ENCODE measurements around the gene ACAP2.
"Not testable (repeated sequence)": the region's sequence is repeated elsewhere in the genome, so short reads cannot be mapped to it uniquely, and the experiment has no call there.

Gene ACAP2

DNA sequence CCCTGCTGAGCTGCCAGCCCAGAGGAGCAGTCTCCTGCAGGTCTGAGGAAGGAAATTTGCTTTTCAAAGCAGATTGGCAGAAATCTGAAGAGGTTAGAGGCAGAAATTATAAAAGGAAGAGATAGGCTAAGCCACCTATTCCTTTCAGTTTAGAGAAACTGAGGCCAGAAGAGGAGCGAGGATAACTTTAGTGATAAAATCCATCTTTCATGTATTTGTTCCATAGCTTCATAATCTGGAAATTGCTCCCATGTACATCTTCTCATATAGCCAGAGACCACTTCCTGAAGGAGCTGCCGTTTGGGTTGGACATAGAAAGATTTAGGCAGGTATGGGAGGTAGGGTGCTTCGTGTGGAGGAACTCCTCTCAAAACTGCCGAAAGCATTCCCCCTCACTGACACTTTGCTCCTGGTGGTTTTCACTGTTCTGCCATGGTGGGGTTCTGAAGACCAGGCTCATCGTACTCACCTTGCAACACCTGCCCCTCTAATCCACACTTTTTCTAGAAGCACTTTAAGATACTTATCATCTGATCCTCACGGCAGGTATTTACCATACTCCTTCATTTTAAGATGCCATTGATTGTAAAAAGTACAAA lies 670 bp upstream of the ACAP2 start:
- DNase-seq: no peak

DNA sequence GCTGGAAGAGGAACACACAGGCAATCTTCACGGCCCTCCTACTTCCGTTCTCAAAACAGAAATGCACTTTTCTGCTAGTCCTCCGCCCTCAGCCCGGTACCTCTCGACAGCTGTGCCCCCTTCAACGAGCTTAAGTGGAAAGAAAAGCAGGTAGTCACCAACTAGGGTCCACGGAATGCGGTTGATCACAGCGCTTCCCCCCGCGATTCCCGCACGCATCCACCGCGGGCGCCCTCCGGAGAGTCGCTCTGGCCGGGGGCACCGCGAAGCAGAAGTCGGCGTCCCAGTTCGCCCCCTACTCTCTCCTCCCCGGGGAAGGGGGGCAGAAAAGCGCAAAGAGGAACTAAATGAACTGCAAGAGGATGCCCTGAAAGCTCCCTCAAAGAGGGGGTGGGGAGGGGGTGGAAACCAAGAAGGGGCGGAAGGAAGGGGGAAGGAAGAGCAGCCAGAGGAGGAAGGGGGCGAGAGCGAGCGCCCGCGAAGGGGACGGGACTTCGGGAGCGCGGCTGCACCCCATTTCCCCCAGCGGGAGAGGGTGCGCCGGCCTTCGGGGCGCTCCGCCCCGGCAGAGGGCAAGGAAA lies 738 bp downstream of the ACAP2 start:
- DNase-seq: peak; percentile 9

DNA sequence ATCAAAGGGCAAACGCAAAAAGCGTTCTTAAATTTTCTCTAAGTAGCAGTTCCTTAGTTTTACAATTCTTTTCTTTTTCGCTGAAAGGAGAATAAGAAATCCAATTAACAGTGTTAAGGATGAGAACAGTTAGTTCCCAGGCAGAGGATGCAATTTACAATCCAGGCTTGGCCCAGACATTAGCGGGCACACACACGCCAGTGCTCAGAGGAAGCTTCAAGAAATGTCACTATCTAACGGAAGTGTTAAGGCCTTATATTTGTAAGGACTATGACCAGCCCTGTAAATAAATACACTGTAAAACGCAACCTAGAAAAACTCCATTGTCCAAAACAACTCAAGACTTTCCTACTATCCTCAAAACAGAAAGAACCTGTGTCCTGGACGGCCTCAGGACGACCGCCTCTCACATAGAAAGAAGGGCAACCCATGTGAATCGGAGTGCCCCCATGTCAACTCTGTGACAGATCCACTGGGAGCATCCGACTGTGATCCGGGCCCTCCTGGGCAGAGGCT lies 1.3 kb downstream of the ACAP2 start:
- DNase-seq: no peak

DNA sequence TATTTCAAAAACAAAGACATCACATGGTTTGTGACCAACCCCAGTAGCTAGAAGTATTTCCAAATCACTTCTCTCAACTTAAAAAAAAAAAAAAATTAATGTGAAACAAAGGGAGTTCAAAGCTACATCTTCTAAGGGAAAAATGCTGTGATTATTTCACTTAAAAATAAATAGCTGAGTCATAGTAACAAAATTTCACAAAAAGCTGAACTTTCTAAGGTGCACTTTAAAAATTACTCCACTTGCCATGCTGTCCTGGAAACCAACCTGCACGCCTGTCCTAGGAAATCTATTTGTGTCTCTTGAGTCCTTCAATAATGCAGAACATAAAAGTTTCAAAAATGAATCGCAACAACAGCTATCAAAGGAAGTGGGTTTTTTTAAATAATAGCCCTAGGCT lies 1.8 kb downstream of the ACAP2 start:
- no peak for DNase-seq

DNA sequence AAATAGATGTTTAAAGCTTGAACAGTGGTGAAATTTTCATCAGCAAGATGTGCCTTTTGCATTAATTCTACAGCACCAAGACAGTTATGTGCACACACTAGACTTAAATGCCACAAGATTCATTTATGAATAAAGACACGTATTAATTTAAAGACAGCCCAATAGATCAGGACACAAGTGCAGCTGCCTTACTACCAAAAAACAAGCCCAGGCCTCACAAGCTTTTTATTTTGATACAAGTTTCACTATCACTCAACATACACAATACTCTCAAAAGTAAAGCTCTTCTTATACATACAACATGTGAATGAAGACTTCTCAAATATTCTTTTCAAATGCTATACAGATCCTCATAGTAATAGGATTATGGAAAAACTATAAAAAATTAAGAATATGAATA lies 2.4 kb downstream of the ACAP2 start:
- no peak for DNase-seq

DNA sequence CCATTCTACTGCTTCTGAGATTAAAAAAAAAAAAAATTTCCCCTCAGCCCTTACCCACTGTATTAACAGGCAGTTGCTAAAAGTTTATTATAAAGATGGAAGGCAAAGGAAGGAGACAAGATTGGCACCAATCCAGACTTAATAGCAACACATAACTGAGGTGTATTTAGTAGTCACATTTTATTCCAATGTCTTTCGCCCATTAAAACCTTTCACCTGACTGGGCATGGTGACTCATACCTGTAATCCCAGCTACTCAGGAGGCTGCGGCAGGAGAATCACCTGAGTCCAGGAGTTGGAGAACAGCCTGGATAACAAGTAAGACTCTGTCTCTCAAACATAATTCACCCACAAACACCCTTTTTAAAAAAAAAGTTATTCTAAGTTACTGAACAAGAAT lies 4.4 kb downstream of the ACAP2 start:
- DNase-seq: no peak

DNA sequence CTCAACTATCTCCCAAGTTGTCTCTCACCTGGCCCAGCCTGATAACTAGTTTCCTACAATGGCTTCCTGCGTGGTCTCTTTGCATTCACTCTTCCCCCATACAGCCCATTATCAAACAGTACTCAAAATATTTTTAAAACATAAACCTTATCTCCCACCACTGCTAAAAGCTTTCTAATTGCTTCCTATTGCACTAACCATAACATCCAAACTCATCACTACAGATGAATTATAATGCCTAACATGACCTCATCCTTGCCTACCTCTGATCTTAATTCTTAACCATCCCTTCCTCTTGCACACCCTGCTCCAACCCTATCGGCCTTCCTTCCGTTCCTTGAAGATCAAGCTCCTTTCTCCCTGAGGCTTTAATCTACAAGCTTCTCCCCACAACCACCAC lies 17.0 kb downstream of the ACAP2 start:
- no peak for DNase-seq

DNA sequence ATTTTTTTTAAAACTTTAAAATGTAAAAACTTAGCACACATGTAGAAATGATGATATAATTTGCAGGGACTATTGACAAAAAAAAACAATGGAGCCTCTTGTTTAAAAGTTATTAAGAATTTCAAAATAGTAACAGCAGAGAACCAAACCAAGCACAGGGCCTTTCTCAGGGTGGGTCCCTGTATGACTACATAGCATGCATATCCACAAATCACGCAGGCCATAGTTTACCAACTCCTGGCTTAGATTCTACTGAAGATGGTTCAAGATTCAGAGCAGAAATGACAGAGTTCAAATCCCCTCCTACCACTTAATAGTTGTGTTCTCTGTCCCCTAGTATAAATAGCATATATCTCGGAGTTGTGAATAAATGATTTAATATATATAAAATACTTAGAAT lies 19.0 kb downstream of the ACAP2 start:
- DNase-seq: no peak

DNA sequence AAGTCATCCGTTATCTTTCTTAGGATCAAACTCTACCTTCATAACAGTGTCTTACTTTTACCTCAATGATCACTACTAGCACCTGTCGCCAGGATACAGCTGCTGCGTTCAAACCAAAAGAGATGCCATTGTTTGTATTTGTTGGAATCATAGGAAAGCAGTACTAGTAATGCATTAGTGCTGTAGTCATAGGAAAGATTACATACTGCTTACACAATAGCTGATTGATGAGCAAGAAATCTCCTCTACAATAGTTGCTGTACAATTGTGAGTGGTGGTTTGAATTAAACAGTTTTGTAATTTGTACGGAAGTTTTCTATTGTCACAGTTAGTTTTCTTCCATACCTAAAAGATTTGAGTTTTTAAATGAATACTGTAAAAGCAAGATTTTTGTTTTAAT lies 21.4 kb downstream of the ACAP2 start:
- DNase-seq: no peak

DNA sequence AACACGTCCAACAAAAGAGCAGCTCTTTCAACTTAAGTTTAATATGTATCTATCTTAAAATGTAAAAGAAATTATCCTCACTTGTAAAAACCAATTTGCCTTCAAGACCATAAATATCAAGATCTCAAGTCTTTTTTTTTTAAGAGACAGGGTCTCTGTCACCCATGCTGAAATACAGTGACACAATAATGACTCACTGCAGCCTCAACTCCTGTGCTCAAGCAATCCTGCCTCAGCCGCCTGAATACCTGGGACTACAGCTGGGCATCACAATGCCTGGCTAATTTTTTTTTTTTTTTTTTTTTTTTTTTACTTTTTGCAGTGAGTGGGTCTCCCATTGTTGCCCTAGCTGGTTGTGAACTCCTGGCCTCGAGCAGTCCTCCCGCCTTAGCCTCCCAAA lies 26.0 kb downstream of the ACAP2 start:
- DNase-seq: no peak

DNA sequence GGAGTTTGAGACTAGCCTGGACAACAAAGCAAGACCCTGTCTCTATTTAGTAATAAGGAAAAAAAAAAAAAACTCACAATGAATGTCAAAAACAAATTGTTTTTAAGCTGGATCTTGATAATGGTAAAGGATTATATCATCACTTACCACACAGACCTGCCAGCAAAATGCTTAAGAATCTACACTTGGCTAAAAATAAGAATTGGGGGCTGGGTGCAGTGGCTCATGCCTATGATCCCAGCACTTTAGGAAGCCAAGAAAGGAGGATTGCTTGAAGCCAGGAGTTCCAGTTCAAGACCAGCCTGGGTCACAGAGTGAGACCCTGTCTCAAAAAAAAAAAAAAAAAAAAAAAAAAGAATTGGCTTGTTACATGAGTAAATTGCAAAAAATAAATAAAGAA lies 31.0 kb downstream of the ACAP2 start:
- no peak for DNase-seq

DNA sequence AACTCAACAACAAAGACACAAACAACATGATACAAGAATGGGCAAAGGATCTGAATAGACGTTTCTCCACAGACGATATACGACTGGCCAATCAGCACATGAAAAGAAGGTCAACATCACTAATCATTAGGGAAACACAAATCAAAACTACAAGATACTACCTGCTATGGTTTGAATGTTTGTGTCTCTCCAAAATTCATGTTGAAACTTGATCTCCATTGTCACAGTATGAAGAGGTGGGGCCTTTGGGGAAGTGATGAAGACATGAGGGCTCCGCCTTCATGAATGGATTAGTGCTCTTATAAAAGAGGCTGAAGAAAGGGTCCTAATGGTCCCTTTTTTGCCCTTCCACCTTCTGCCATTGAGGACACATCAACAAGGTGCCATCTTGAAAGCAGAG lies 32.3 kb downstream of the ACAP2 start:
- DNase-seq: no peak

DNA sequence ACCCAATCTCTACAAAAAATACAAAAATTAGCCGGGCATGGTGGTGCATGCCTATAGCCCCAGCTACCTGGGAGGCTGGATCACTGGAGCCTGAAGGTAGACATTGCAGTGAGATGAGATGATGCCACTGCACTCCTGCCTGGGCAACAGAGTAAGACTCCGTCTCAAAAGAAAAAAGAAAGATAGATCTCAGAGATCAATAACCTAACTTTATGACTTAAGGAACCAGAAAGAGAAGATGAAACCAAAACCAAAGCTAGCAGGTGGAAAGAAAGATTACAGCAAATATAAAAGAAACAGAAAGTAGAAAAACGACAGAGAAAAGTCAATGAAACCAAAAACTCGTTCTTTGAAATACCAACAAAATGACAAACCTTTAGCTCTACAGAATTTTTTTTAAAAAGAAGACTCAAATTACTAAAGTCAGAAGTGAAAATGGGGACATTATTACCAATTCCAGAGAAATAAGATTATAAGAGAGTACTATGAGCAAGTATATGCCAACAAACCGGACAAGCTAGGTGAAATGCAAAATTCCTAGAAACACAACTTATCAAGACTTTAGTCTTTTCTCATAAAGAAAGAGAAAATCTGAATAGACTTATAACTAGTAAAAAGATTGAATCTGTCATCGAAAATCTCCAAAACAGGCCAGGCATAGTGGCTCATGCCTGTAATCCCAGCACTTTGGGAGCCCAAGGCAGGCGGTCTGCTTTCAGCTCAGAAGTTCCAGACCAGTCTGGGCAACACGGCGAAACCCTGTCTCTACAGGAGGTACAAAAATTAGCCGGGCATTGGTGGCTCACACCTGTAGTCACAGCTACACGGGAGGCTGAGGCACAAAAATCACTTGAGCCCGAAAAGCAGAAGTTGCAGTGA lies 35.0 kb downstream of the ACAP2 start:
- DNase-seq: no peak

DNA sequence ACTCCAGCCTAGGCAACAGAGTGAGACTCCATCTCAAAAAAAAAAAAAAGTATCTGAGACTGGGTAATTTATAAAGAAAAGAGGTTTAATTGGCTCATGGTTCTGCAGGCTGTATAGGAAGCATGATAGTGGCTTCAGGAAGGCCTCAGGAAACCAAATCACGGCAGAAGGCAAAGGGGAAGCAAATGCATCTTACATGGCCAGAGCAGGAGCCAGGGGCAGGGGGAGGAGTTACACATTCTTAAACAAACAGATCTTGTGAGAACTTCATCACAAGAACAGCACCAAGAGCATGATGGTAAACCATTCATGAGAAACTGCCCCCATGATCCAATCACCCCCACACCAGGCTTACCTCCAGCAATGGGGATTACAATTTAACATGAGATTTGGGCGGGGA lies 37.2 kb downstream of the ACAP2 start:
- no peak for DNase-seq

DNA sequence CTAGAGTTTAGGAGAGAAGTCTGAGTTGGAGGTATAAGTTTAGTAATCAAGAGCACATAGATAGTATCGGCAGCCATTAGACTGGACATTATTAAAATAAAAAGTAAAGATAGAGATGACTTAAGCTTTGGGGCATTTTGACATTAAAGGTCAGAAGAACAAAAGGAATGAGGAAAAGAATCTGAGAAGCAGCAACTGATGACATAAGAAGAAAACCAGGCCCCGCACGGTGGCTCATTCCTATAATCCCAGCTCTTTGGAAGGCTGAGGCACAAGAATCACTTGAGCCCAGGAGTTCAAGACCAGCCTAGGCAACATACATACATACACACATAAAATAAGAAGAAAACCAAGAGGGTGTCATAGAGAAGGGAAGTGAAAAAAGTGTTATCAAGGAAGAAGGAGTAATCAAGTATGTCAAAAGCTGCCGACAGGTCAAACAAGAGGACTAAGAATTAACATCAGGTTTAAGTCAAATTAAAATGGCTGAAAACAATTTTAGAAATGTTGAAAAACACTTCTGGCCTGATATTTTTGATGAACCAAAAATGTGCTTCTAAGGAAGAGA lies 38.9 kb downstream of the ACAP2 start:
- DNase-seq: no peak

DNA sequence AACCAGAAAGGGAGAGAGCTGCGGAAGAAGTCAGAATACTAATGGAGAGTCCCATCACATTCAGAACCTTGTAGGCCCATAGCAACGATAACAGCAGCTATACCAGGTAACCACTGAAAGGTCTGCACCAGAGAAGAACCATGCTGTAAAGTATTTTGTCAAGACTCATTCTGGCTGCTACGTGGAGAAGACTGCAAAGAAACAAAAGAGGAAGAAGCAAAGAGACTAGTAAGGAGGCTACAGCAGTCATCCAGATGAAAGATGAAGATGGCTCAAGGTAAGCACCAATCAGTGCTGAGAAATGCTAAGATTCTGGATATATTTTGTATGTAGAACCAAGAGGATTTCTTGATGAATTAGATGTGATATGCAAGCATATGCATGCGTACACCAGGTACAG lies 39.6 kb downstream of the ACAP2 start:
- DNase-seq: no peak

DNA sequence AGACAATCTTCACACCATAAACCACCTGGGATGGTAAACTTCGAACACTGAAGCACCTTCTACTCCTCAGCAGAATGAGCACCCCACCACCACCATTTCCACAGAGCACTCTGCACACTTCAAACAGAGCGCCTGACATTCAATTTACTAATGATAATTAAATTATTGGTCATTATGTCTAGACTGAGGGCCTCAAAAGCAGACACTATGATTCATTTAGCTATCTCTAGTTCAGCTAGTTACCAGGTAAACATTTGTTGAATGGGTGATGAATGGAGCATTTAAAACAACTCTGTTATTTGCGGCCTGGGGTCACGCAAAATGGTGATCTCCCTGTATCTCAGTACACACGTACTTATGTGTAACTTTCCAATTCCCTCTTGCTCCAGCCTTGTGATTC lies 40.9 kb downstream of the ACAP2 start:
- DNase-seq: no peak

DNA sequence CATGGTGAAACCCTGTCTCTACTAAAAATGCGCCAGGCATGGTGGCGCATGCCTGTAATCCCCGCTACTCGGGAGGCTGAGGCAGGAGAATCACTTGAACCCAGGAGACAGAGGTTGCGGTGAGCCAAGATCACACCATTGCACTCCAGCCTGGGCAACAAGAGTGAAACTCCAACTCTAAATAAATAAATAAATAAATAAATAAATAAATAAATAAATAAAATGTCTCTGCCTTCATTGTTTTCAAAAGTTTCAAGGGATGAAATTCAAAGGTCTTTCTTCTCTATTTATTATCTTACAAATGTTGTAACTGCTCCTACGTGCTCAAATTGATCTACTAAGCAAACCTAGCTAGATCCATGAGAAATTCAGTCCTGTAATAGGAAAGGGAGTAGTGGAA lies 44.4 kb downstream of the ACAP2 start:
- DNase-seq: not testable (repeated sequence)

DNA sequence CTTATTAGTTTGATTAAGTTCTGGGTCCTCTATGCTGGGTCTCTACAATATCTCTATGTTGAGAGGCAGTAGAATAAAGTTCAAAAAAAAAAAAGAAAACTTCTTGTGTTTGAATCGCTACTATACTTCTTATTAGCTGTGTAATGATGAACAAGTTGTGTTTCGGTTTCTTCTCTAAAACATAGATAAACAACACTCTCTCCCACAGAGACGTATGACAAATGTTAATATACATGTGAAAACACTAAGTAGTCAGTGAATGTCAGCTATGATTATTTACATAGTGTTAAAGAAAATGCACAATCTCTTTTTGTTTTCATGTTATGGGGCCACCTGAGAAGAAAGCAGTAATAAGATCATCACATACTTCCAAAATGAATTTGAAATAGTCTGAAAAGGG lies 45.3 kb downstream of the ACAP2 start:
- DNase-seq: no peak

DNA sequence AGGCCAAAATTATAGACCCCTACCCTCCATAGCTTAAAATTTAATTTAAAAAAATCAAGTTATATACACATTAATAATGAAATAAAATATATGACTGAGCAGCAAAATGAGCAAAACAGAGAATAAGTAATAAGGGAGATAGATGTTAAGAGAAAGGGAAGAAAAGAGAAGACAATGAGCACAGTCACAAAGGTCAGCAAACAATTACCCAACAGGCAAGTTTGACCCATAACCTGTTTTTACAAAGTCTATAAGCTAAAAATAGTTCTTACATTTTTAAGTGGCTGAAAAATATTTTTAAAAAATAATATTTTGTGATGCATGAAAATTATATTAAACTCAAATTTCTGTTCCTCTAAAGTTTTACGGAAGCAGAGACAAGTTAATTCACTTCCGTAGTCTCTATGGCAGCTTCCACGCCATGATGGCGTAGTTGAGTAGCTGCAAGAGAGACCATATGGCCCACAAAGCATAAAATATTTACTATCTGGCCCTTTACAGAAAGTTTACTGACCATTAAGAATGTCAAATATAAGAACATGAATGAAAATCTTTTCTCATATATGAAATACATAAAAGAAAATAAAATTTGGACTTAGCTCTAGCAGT lies 47.5 kb downstream of the ACAP2 start:
- DNase-seq: no peak

DNA sequence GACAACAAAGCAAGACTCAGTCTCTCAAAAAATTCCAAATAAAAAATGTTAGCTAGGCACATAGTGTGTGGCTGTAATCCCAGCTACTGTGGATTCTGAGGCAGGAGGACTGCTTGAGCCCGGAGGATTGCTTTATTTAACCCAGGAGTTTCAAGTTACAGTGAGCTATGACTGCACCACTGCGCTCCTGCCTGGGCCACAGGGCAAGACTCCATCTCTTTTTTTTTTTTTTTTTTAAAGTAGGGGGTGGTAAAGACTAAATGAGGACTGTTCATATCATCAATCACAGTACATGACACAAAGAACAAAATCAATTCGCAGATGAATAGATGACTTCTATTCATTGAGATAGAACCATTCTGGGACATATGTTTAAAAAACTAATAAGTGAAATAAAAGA lies 48.1 kb downstream of the ACAP2 start:
- no peak for DNase-seq

DNA sequence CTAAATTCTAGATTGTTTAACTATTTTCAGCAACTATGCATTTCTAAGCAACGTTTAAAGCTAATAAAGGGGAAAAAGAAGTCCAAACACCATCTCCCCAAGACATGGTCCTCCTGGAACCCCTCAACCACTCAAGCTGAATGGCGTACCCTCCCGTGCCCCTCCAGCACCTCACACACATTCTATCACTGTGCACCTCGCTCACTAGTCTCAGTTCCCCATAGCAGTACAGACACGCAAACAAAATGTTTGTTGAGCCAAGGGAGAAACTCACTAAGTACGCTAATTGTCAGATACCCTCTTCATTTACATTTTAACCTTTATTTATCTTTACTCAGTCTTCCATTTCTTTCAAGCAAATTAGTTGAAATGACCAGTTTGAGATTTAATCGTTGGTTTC lies 48.8 kb downstream of the ACAP2 start:
- DNase-seq: no peak

DNA sequence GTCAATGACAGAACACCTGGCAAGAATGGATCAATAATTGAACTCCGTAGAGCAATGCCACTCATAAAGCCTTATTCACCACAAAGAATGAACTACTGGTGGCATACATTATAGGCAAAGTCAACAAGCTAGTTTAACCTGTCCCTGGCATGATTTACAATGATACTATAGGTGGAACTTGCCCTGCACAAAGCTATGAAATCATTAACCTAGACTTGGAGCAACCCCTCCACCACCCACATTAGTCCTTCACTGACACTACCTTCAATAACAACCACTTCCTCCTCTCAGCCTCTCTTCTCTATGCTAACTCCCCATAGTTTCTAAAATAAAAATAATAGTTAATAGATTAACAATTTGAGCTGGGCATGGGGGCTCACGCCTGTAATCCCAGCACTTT lies 54.4 kb downstream of the ACAP2 start:
- DNase-seq: peak; percentile 33

DNA sequence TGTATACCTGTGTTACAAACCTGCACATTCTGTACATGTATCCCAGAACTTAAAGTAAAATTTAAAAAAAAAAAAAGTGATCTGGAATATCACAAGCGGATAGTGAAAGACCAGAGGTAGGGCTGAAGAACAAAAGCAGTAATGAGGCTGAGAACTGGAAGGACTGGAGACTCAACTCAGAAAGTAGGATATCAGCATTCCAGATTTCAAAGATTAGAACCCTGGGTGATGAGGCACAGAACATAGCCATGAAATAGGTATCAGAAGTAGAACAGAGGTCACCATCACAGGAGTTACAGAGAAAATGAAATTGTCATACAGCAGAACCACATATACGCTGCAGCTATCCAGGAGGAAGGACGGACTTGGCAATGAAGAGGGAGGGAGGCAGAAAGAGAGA lies 56.1 kb downstream of the ACAP2 start:
- DNase-seq: no peak
